Measurements from ENCODE around the gene MT1E. TPM values are rescaled to one million over a fixed set of nuclear protein-coding genes. Genes with fewer than 3 reads are reported as not detected.
"Not testable (repeated sequence)": the region's sequence is repeated elsewhere in the genome, so short reads cannot be mapped to it uniquely, and the experiment has no call there.

The MT1E gene
- polyA plus RNA-seq, 1 donor from 2014 or later, result not detected

GRCh38 chr16:56672761-56673536 is 47.4 kb downstream of the MT1E start:
- H2AFZ ChIP-seq (ENCODE audit: low read depth, low read length), result no peak overlapping the region
- no peaks in the 10 kb centered on the region for H3K79me2 ChIP-seq (replicated peaks; ENCODE audit: insufficient read depth, low read length)
- no peak for TF ChIP-seq CTCF (IDR thresholded peaks at IDR 0.05; ENCODE audit: poor library complexity, severe bottlenecking)
- no peak for TF ChIP-seq RAD21 (conservative IDR thresholded peaks at IDR 0.05)
- no peak for TF ChIP-seq POLR2AphosphoS5 (IDR thresholded peaks at IDR 0.05)
- TF ChIP-seq EZH2 (IDR thresholded peaks at IDR 0.05; ENCODE audit: borderline replicate concordance, insufficient read depth, low read length, poor library complexity, severe bottlenecking), result no peak
- no peak for TF ChIP-seq SMC3 (conservative IDR thresholded peaks at IDR 0.05; ENCODE audit: poor library complexity)
- TF ChIP-seq TAF1 (IDR thresholded peaks at IDR 0.05; ENCODE audit: low read depth), result no peak
- no peak for TF ChIP-seq REST (IDR thresholded peaks at IDR 0.05; ENCODE audit: borderline replicate concordance)
- TF ChIP-seq EP300 (conservative IDR thresholded peaks at IDR 0.05; ENCODE audit: poor library complexity, severe bottlenecking), result no peak
- TF ChIP-seq MXI1 (conservative IDR thresholded peaks at IDR 0.05; ENCODE audit: poor library complexity, severe bottlenecking), result no peak
- no peaks in the 10 kb centered on the region for H3K9me2 ChIP-seq (ENCODE audit: insufficient read depth, low read length)
- H3F3A ChIP-seq (ENCODE audit: insufficient read depth, low read length, poor library complexity, severe bottlenecking), result no peaks in the 10 kb centered on the region
- peaks cover 93% of the 10 kb centered on the region for H3K27me3 ChIP-seq (ENCODE audit: insufficient read depth, low read depth, low read length)
- H3K4me2 ChIP-seq (ENCODE audit: low read length), result no peak overlapping the region
- no peak overlapping the region for H3K4me3 ChIP-seq (ENCODE audit: low read length)
- H4K20me1 ChIP-seq (ENCODE audit: insufficient read depth), result no peaks in the 10 kb centered on the region
- no peak overlapping the region for H3K9ac ChIP-seq (ENCODE audit: low read length)
- no peak overlapping the region for H3K27ac ChIP-seq (ENCODE audit: low read length)
- H3K36me3 ChIP-seq (ENCODE audit: insufficient read depth, low read length), result no peaks in the 10 kb centered on the region
- H3K9me3 ChIP-seq (ENCODE audit: low read length), result no peaks in the 10 kb centered on the region

GRCh38 chr16:56673921-56674320 is 48.3 kb downstream of the MT1E start:
- H3K27ac ChIP-seq (ENCODE audit: low read length), result no peak overlapping the region
- no peak overlapping the region for H3K4me3 ChIP-seq (ENCODE audit: low read length)
- no peaks in the 10 kb centered on the region for H3K9me2 ChIP-seq (ENCODE audit: insufficient read depth, low read length)
- H3F3A ChIP-seq (ENCODE audit: insufficient read depth, low read length, poor library complexity, severe bottlenecking), result no peaks in the 10 kb centered on the region
- no peaks in the 10 kb centered on the region for H3K36me3 ChIP-seq (ENCODE audit: insufficient read depth, low read length)
- peaks cover 87% of the 10 kb centered on the region for H3K27me3 ChIP-seq (ENCODE audit: insufficient read depth, low read depth, low read length)
- no peaks in the 10 kb centered on the region for H3K79me2 ChIP-seq (replicated peaks; ENCODE audit: insufficient read depth, low read length)
- H3K4me2 ChIP-seq (ENCODE audit: low read length), result no peak overlapping the region
- H2AFZ ChIP-seq (ENCODE audit: low read depth, low read length), result no peak overlapping the region
- H4K20me1 ChIP-seq (ENCODE audit: insufficient read depth), result no peaks in the 10 kb centered on the region
- H3K9me3 ChIP-seq (ENCODE audit: low read length), result no peaks in the 10 kb centered on the region
- H3K9ac ChIP-seq (ENCODE audit: low read length), result no peak overlapping the region
- TF ChIP-seq CTCF (IDR thresholded peaks at IDR 0.05; ENCODE audit: poor library complexity, severe bottlenecking), result peak; percentile 35
- no peak for TF ChIP-seq REST (IDR thresholded peaks at IDR 0.05; ENCODE audit: borderline replicate concordance)

GRCh38 chr16:56674570-56674969 is 49.0 kb downstream of the MT1E start:
- not testable (repeated sequence) for H2AFZ ChIP-seq (ENCODE audit: low read depth, low read length); H3K9me3 ChIP-seq (ENCODE audit: low read length); H3K9me2 ChIP-seq (ENCODE audit: insufficient read depth, low read length); H3K36me3 ChIP-seq (ENCODE audit: insufficient read depth, low read length); H3K79me2 ChIP-seq (replicated peaks; ENCODE audit: insufficient read depth, low read length); H3F3A ChIP-seq (ENCODE audit: insufficient read depth, low read length, poor library complexity, severe bottlenecking); H4K20me1 ChIP-seq (ENCODE audit: insufficient read depth); H3K27ac ChIP-seq (ENCODE audit: low read length); H3K4me2 ChIP-seq (ENCODE audit: low read length); H3K4me3 ChIP-seq (ENCODE audit: low read length); H3K9ac ChIP-seq (ENCODE audit: low read length)
- peaks cover 80% of the 10 kb centered on the region for H3K27me3 ChIP-seq (ENCODE audit: insufficient read depth, low read depth, low read length)
